WERI-Rb-1 (cell line): ENCODE measurements around the gene MDGA2.

Experiments
- DNase-seq: peaks from one replicate; pipeline ENCODE4 v3.0.0-alpha.2; 2020
- H3K27ac ChIP-seq: fragments of 250-450 bp; sonication (Bioruptor Pico); 2 replicates; pipeline ENCODE4 v1.5.1; 2020; ENCODE audit warnings: mild to moderate bottlenecking, moderate library complexity
- H3K27me3 ChIP-seq: fragments of 250-450 bp; sonication (Bioruptor Pico); 2 replicates; pipeline ENCODE4 v1.5.1; 2021; ENCODE audit warnings: mild to moderate bottlenecking, low read depth, moderate library complexity; ENCODE audit not compliant: insufficient read depth, severe bottlenecking
- H3K36me3 ChIP-seq: fragments of 250-450 bp; sonication (Bioruptor Pico); 2 replicates; pipeline ENCODE4 v1.5.1; 2020; ENCODE audit warnings: mild to moderate bottlenecking, moderate library complexity
- H3K4me3 ChIP-seq: 2 replicates; pipeline ENCODE4 v1.5.1; 2011; ENCODE audit warnings: low read depth, mild to moderate bottlenecking, control low read depth, low read length
- H3K9me3 ChIP-seq: fragments of 250-450 bp; sonication (Bioruptor Pico); 2 replicates; pipeline ENCODE4 v1.5.1; 2021; ENCODE audit warnings: mild to moderate bottlenecking, moderate library complexity; ENCODE audit not compliant: severe bottlenecking
- TF ChIP-seq, protein P1 (sequence below): IDR thresholded peaks from 2 replicates; pipeline ENCODE4 v1.5.1; 2011; ENCODE audit warnings: low read depth, mild to moderate bottlenecking, control low read depth, inconsistent platforms, low read length

MDGA2 gene

DNA sequence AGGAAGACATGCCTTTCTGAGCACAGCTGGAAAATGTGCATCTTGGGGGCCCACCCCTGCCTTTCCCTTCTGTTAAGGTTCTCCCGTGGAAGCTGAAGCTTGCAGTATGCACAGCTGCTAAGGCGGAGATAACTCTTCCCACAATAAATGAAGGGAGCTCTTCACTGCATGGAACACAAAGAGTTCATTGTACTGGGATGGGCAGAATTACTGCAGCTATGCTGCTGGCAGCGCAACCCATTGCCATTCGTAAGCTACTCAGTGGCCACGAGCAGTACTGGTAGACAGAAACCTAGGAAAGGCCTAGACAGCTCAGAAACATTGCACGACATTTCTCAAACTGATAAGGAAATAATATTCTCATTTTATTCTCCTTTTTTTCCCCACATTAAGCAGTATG is 310.2 kb downstream of the MDGA2 start:
- H3K4me3 ChIP-seq: no peak overlapping the region
- H3K36me3 ChIP-seq: no peaks in the 10 kb centered on the region
- TF ChIP-seq, protein P1, sequence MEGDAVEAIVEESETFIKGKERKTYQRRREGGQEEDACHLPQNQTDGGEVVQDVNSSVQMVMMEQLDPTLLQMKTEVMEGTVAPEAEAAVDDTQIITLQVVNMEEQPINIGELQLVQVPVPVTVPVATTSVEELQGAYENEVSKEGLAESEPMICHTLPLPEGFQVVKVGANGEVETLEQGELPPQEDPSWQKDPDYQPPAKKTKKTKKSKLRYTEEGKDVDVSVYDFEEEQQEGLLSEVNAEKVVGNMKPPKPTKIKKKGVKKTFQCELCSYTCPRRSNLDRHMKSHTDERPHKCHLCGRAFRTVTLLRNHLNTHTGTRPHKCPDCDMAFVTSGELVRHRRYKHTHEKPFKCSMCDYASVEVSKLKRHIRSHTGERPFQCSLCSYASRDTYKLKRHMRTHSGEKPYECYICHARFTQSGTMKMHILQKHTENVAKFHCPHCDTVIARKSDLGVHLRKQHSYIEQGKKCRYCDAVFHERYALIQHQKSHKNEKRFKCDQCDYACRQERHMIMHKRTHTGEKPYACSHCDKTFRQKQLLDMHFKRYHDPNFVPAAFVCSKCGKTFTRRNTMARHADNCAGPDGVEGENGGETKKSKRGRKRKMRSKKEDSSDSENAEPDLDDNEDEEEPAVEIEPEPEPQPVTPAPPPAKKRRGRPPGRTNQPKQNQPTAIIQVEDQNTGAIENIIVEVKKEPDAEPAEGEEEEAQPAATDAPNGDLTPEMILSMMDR: no peak
- no peaks in the 10 kb centered on the region for H3K27me3 ChIP-seq
- no peak for DNase-seq
- no peak overlapping the region for H3K27ac ChIP-seq
- H3K9me3 ChIP-seq: no peaks in the 10 kb centered on the region

DNA sequence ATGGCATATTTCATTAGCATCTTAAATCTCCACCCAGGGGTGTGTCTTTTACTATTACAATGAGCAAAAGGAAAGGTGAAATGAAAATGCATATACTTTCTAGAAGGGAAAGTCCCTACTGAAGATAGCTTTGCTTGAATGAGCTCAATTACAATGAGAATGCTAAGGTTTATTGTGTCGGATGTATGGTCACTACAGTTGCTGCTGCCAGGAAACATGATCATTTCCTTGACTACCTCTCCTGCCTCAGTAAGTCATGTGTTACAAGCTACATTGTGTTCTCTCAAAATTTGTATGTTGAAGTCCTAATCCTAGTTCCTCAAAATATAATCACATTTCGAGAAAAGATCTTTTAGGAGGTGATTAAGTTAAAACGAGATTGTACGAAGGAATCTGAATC is 322.2 kb downstream of the MDGA2 start:
- Histone ChIP-seq H3K27me3 (no peaks in the 10 kb centered on the region), H3K9me3 (no peaks in the 10 kb centered on the region), H3K36me3 (no peaks in the 10 kb centered on the region), H3K27ac (no peak overlapping the region), H3K4me3 (no peak overlapping the region)
- TF ChIP-seq, protein P1: no peak
- DNase-seq: no peak

DNA sequence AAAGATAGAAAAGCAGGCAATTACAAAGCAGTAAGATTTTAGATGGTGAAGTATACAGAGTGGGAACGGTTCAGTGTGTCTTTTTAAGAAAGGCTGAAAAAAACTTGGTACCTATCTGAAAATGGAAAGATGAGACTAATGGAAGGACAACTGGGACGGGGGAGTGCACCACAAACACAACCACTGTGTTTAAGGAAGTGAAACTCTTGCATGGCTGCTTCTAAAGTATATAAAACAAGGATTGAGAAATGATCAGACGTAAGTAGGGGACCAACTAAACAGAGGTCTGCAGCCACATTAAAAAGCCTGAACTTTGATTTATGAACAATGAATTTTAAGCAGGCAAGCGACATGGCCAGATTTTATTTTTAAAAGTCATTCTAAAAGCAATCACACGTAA is 328.6 kb downstream of the MDGA2 start:
- Histone ChIP-seq H3K27ac (no peak overlapping the region), H3K36me3 (no peaks in the 10 kb centered on the region), H3K4me3 (no peak overlapping the region), H3K27me3 (no peaks in the 10 kb centered on the region), H3K9me3 (no peaks in the 10 kb centered on the region)
- TF ChIP-seq, protein P1: no peak
- DNase-seq: no peak

DNA sequence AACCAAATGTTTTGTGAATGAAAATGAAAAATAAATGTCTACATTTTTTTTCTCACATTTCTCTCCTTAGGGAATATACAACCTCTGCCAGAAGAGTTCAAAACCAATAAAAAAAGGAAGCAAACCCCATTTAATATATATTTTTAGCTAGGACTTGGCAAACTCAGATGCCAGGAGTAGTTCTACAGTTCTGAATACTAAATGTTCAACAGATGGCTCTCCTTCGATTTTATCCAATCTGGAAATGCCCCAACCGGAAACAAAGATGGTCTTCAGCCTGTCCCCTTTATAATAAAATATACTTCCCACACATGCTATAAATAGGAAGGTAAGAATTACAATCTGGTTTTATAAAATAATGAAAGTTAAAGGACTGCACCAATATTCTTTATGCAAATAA is 330.4 kb downstream of the MDGA2 start:
- Histone ChIP-seq H3K27me3 (no peaks in the 10 kb centered on the region), H3K9me3 (no peaks in the 10 kb centered on the region)
- TF ChIP-seq, protein P1: no peak

DNA sequence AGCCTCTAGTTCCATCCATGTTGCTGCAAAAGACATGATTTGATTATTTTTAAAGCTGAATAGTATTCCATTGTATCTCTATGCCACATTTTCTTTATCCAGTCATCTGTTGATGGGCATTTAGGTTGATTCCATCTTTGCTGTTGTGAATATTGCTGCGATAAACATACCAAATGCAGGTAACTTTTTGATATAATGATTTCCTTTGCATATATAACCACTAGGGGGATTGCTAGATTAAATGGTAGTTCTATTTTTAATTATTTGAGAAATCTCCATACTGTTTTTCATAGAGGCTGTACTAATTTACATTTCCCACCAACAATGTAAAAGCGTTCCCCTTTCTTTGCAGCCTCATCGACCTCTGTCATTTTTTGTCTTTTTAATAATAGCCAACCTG is 342.5 kb downstream of the MDGA2 start:
- H3K27me3 ChIP-seq: no peaks in the 10 kb centered on the region
- no peaks in the 10 kb centered on the region for H3K36me3 ChIP-seq
- TF ChIP-seq, protein P1: no peak
- DNase-seq: no peak
- H3K4me3 ChIP-seq: no peak overlapping the region
- H3K27ac ChIP-seq: no peak overlapping the region
- no peaks in the 10 kb centered on the region for H3K9me3 ChIP-seq

More for the DNA sequence above, 330.4 kb downstream of the MDGA2 start:
- Histone ChIP-seq H3K27ac (no peak overlapping the region), H3K4me3 (no peak overlapping the region), H3K36me3 (no peaks in the 10 kb centered on the region)
- no peak for DNase-seq

DNA sequence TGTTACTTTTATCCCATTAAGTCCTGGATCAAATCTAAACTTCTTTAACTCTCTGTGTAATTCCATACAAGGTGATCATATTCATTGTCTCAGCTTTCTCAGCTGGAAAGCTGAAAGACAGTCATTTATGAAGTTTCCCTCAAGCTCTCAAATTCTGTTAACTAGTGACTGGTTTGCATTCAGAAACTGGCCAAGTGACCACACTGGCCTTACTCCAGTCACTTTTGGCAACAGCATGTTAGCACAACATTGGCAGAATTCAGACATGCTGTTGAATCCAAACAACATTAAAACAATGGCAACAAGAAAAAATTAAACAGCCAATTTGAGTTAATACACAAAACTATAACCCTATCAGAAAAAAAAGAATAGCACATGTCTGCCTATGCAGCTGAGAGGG is 343.3 kb downstream of the MDGA2 start:
- no peak for DNase-seq
- no peaks in the 10 kb centered on the region for H3K9me3 ChIP-seq
- H3K27ac ChIP-seq: no peak overlapping the region
- TF ChIP-seq, protein P1: no peak
- no peaks in the 10 kb centered on the region for H3K36me3 ChIP-seq
- no peak overlapping the region for H3K4me3 ChIP-seq
- H3K27me3 ChIP-seq: no peaks in the 10 kb centered on the region
